Astrocyte (in vitro differentiated cells and primary cell): ENCODE data around the gene CHPT1. TPM values are rescaled to one million over a fixed set of nuclear protein-coding genes. Genes with fewer than 3 reads are reported as not detected.

Source experiments
- DNase-seq: peaks from one replicate; pipeline ENCODE4 v3.0.0-alpha.2; 2010; ENCODE audit warnings: low read depth
- FAIRE-seq: peaks from 2 replicates; lab custom pipeline; 2011; peaks lifted over from hg19 to GRCh38; lab: Jason Lieb, UNC
- H2AFZ ChIP-seq: 2 replicates; pipeline ENCODE4 v1.6.0; 2012; ENCODE audit warnings: low read depth, low read length, inconsistent platforms
- H3K27ac ChIP-seq: 2 replicates; pipeline ENCODE4 v1.5.1; 2011; ENCODE audit warnings: low read depth, low read length, inconsistent platforms
- H3K27me3 ChIP-seq: 2 replicates; pipeline ENCODE4 v1.6.0; 2011; ENCODE audit warnings: low read length, inconsistent platforms; ENCODE audit not compliant: insufficient read depth
- H3K36me3 ChIP-seq: 2 replicates; pipeline ENCODE4 v1.5.1; 2011; ENCODE audit warnings: low read length, inconsistent platforms; ENCODE audit not compliant: insufficient read depth
- H3K4me1 ChIP-seq: 2 replicates; pipeline ENCODE4 v1.5.1; 2011; ENCODE audit warnings: low read length, inconsistent platforms; ENCODE audit not compliant: insufficient read depth
- H3K4me2 ChIP-seq: 2 replicates; pipeline ENCODE4 v1.6.0; 2012; ENCODE audit warnings: low read length, inconsistent platforms
- H3K4me3 ChIP-seq: 2 replicates; pipeline ENCODE4 v1.5.1; 2011; ENCODE audit warnings: low read depth, mild to moderate bottlenecking, low read length, inconsistent platforms; ENCODE audit not compliant: insufficient read depth
- H3K79me2 ChIP-seq: 2 replicates; pipeline ENCODE4 v1.6.0; 2012; ENCODE audit warnings: mild to moderate bottlenecking, low read length, inconsistent platforms; ENCODE audit not compliant: insufficient read depth
- H3K9ac ChIP-seq: 2 replicates; pipeline ENCODE4 v1.6.0; 2012; ENCODE audit warnings: mild to moderate bottlenecking, low read length, inconsistent platforms
- H3K9me3 ChIP-seq: 2 replicates; pipeline ENCODE4 v1.5.1; 2012; ENCODE audit warnings: low read depth, mild to moderate bottlenecking, low read length, inconsistent platforms; ENCODE audit not compliant: insufficient read depth
- H4K20me1 ChIP-seq: 2 replicates; pipeline ENCODE4 v1.6.0; 2012; ENCODE audit warnings: low read length, inconsistent platforms; ENCODE audit not compliant: insufficient read depth
- H3K27ac Mint-ChIP-seq: one replicate; pipeline ENCODE4 v1.8.0; 2021; ENCODE audit warnings: mild to moderate bottlenecking, mixed read lengths; ENCODE audit not compliant: unreplicated experiment
- H3K27me3 Mint-ChIP-seq: one replicate; pipeline ENCODE4 v1.8.0; 2021; ENCODE audit warnings: low read depth, mixed read lengths; ENCODE audit not compliant: unreplicated experiment
- H3K36me3 Mint-ChIP-seq: one replicate; pipeline ENCODE4 v1.8.0; 2021; ENCODE audit warnings: low read depth, mixed read lengths; ENCODE audit not compliant: unreplicated experiment
- H3K4me1 Mint-ChIP-seq: one replicate; pipeline ENCODE4 v1.8.0; 2021; ENCODE audit warnings: low read depth, mixed read lengths; ENCODE audit not compliant: unreplicated experiment
- H3K4me3 Mint-ChIP-seq: one replicate; pipeline ENCODE4 v1.8.0; 2021; ENCODE audit warnings: mild to moderate bottlenecking, moderate library complexity, mixed read lengths; ENCODE audit not compliant: unreplicated experiment
- H3K9me3 Mint-ChIP-seq: one replicate; pipeline ENCODE4 v1.8.0; 2021; ENCODE audit warnings: mild to moderate bottlenecking, mixed read lengths; ENCODE audit not compliant: unreplicated experiment
- CTCF ChIP-seq: IDR thresholded peaks from 2 replicates; pipeline ENCODE4 v1.5.1; 2011; ENCODE audit warnings: low read depth, mild to moderate bottlenecking, inconsistent platforms, low read length, moderate library complexity; ENCODE audit not compliant: insufficient read depth
- EZH2 ChIP-seq: IDR thresholded peaks from 2 replicates; pipeline ENCODE4 v1.6.1; 2012; ENCODE audit warnings: mild to moderate bottlenecking, low read length, inconsistent platforms; ENCODE audit not compliant: insufficient read depth
- total RNA-seq: library from RNA; stranded (reverse); gene quantifications from 2 replicates; pipeline ENCODE4 v1.2.1, GENCODE V29; 2021

CHPT1 gene
- total RNA-seq, 1 donor from 2014 or later: 22.2 TPM

GRCh38 chr12:101775816-101776215, 78.4 kb downstream of the CHPT1 start:
- no peaks in the 10 kb centered on the region for H3K9me3 ChIP-seq
- Mint-ChIP-seq H3K27ac (no peak overlapping the region), H3K27me3 (no peaks in the 10 kb centered on the region), H3K4me3 (no peak overlapping the region), H3K4me1 (peaks cover 4% of the 10 kb centered on the region), H3K9me3 (no peaks in the 10 kb centered on the region), H3K36me3 (no peaks in the 10 kb centered on the region)
- no peak overlapping the region for H2AFZ ChIP-seq
- no peaks in the 10 kb centered on the region for H3K79me2 ChIP-seq
- no peaks in the 10 kb centered on the region for H3K36me3 ChIP-seq
- no peak overlapping the region for H3K4me2 ChIP-seq
- no peak overlapping the region for H3K27ac ChIP-seq
- no peaks in the 10 kb centered on the region for H3K27me3 ChIP-seq
- H3K9ac ChIP-seq: no peak overlapping the region
- no peaks in the 10 kb centered on the region for H4K20me1 ChIP-seq
- no peak for TF ChIP-seq CTCF
- no peak for TF ChIP-seq EZH2
- no peak for DNase-seq
- FAIRE-seq: no peak
- H3K4me1 ChIP-seq: peaks cover 3% of the 10 kb centered on the region
- no peak overlapping the region for H3K4me3 ChIP-seq

GRCh38 chr12:101777485-101777884, 80.0 kb downstream of the CHPT1 start:
- H2AFZ ChIP-seq: no peak overlapping the region
- DNase-seq (no peak), FAIRE-seq (no peak)
- H3K79me2 ChIP-seq: no peaks in the 10 kb centered on the region
- no peaks in the 10 kb centered on the region for H3K36me3 ChIP-seq
- peaks cover 2% of the 10 kb centered on the region for H4K20me1 ChIP-seq
- Mint-ChIP-seq H3K9me3 (no peaks in the 10 kb centered on the region), H3K4me3 (no peak overlapping the region), H3K27me3 (no peaks in the 10 kb centered on the region), H3K27ac (no peak overlapping the region), H3K4me1 (peaks cover 7% of the 10 kb centered on the region), H3K36me3 (no peaks in the 10 kb centered on the region)
- H3K4me3 ChIP-seq: no peak overlapping the region
- H3K4me2 ChIP-seq: no peak overlapping the region
- peaks cover 6% of the 10 kb centered on the region for H3K4me1 ChIP-seq
- H3K9me3 ChIP-seq: no peaks in the 10 kb centered on the region
- no peak for TF ChIP-seq EZH2
- TF ChIP-seq CTCF: no peak
- H3K27me3 ChIP-seq: no peaks in the 10 kb centered on the region
- H3K9ac ChIP-seq: no peak overlapping the region
- no peak overlapping the region for H3K27ac ChIP-seq

GRCh38 chr12:101777978-101778377, 80.5 kb downstream of the CHPT1 start:
- peaks cover 10% of the 10 kb centered on the region for H3K4me1 ChIP-seq
- H4K20me1 ChIP-seq: peaks cover 3% of the 10 kb centered on the region
- Mint-ChIP-seq H3K36me3 (no peaks in the 10 kb centered on the region), H3K27me3 (no peaks in the 10 kb centered on the region), H3K27ac (no peak overlapping the region), H3K9me3 (no peaks in the 10 kb centered on the region), H3K4me3 (no peak overlapping the region), H3K4me1 (peaks cover 12% of the 10 kb centered on the region)
- no peak for TF ChIP-seq CTCF
- TF ChIP-seq EZH2: no peak
- H3K4me3 ChIP-seq: no peak overlapping the region
- no peaks in the 10 kb centered on the region for H3K79me2 ChIP-seq
- no peak overlapping the region for H3K4me2 ChIP-seq
- H3K9me3 ChIP-seq: no peaks in the 10 kb centered on the region
- DNase-seq (no peak), FAIRE-seq (no peak)
- no peaks in the 10 kb centered on the region for H3K36me3 ChIP-seq
- H3K9ac ChIP-seq: no peak overlapping the region
- H3K27ac ChIP-seq: no peak overlapping the region
- H2AFZ ChIP-seq: no peak overlapping the region
- no peaks in the 10 kb centered on the region for H3K27me3 ChIP-seq

Other genes starting within 250 kb of the CHPT1 start
- not detected in 2 replicates for gene SPIC, start 222.3 kb upstream of the CHPT1 start, total RNA-seq
- gene MYBPC1, start 102.7 kb upstream of the CHPT1 start, total RNA-seq: 0.31 TPM in 1 of 2 replicates, not detected in the other
- gene SYCP3, start 41.8 kb downstream of the CHPT1 start, total RNA-seq: not detected in 2 replicates
- 43.7 and 43.8 TPM in 2 replicates for gene GNPTAB, start 133.3 kb downstream of the CHPT1 start, total RNA-seq
- 18.0 and 20.4 TPM in 2 replicates for gene DRAM1, start 179.9 kb downstream of the CHPT1 start, total RNA-seq